PFSK-1 (cell line): Measurements from ENCODE around the gene SMIM21.

Experiments
- FOXP2 ChIP-seq: optimal IDR thresholded peaks from 2 replicates; pipeline ENCODE3; 2011; ENCODE audit warnings: borderline replicate concordance, control low read depth, inconsistent platforms; ENCODE audit not compliant: insufficient read depth; ENCODE audit errors: extremely low read length, extremely low read depth
- POLR2AphosphoS5 ChIP-seq: IDR thresholded peaks from 2 replicates; pipeline ENCODE4 v1.6.1; 2012; ENCODE audit warnings: low read depth, mild to moderate bottlenecking, control low read depth, low read length, moderate library complexity
- SIN3A ChIP-seq: IDR thresholded peaks from 2 replicates; pipeline ENCODE4 v1.6.1; 2012; ENCODE audit warnings: mild to moderate bottlenecking, low read length, moderate library complexity, borderline replicate concordance; ENCODE audit not compliant: insufficient read depth
- TAF1 ChIP-seq: IDR thresholded peaks from 2 replicates; pipeline ENCODE4 v1.6.1; 2012; ENCODE audit warnings: low read length, control low read depth, borderline replicate concordance; ENCODE audit not compliant: insufficient read depth
- TF ChIP-seq, protein P1 (sequence below), 2 experiments: IDR thresholded peaks; 2 replicates each; pipeline versions ENCODE4 v1.6.1 to v1.8.0; 2011 to 2012; ENCODE audit warnings: low read depth in 2 of 2, low read length in 2 of 2, control low read depth in 1 of 2, inconsistent platforms in 1 of 2, mild to moderate bottlenecking in 1 of 2, moderate library complexity in 1 of 2; ENCODE audit not compliant: insufficient read depth in 1 of 2

SMIM21 gene

GRCh38 chr18:75450906-75451305 is 23.4 kb upstream of the SMIM21 start:
- no peak for TF ChIP-seq POLR2AphosphoS5
- TF ChIP-seq, protein P1, sequence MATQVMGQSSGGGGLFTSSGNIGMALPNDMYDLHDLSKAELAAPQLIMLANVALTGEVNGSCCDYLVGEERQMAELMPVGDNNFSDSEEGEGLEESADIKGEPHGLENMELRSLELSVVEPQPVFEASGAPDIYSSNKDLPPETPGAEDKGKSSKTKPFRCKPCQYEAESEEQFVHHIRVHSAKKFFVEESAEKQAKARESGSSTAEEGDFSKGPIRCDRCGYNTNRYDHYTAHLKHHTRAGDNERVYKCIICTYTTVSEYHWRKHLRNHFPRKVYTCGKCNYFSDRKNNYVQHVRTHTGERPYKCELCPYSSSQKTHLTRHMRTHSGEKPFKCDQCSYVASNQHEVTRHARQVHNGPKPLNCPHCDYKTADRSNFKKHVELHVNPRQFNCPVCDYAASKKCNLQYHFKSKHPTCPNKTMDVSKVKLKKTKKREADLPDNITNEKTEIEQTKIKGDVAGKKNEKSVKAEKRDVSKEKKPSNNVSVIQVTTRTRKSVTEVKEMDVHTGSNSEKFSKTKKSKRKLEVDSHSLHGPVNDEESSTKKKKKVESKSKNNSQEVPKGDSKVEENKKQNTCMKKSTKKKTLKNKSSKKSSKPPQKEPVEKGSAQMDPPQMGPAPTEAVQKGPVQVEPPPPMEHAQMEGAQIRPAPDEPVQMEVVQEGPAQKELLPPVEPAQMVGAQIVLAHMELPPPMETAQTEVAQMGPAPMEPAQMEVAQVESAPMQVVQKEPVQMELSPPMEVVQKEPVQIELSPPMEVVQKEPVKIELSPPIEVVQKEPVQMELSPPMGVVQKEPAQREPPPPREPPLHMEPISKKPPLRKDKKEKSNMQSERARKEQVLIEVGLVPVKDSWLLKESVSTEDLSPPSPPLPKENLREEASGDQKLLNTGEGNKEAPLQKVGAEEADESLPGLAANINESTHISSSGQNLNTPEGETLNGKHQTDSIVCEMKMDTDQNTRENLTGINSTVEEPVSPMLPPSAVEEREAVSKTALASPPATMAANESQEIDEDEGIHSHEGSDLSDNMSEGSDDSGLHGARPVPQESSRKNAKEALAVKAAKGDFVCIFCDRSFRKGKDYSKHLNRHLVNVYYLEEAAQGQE (IDR thresholded peaks at IDR 0.05; ENCODE audit: insufficient read depth in 1 of 2, low read depth in 2 of 2, low read length in 2 of 2) = no peak
- no peak for TF ChIP-seq TAF1
- no peak for TF ChIP-seq SIN3A
- no peak for TF ChIP-seq FOXP2

- TF ChIP-seq, protein P1 (IDR thresholded peaks at IDR 0.05; ENCODE audit: insufficient read depth in 1 of 2, low read depth in 2 of 2, low read length in 2 of 2) = no peak
- TF ChIP-seq POLR2AphosphoS5 (no peak), FOXP2 (no peak), SIN3A (no peak), TAF1 (no peak)
These were observed 14.4 kb upstream of the SMIM21 start for GRCh38 chr18:75441896-75442295.

DNA sequence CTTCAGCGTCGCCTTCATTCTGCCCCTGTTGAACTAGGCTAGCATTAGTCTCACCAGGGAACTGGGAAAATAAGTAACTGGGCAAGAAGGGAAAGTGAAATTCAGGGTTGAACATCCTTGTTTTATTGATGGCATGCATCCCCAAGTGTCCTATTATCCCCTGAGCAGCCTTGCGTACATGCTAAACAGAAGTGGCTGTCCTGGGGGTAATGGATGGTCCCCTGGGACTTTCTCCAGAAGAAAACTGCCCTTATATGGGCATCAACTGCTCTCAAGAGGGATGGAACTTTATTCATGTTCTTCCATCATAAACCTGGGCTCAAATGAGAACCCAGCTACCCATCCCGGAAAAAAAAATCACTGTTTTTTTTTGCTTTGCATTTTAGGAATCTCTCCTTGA is 11.8 kb upstream of the SMIM21 start:
- TF ChIP-seq, protein P1 (IDR thresholded peaks at IDR 0.05; ENCODE audit: insufficient read depth in 1 of 2, low read depth in 2 of 2, low read length in 2 of 2) = no peak
- TF ChIP-seq POLR2AphosphoS5 (no peak), TAF1 (no peak), FOXP2 (no peak), SIN3A (no peak)

- no peak for TF ChIP-seq SIN3A
- TF ChIP-seq, protein P1 (IDR thresholded peaks at IDR 0.05; ENCODE audit: insufficient read depth in 1 of 2, low read depth in 2 of 2, low read length in 2 of 2) = no peak
- no peak for TF ChIP-seq FOXP2
- TF ChIP-seq POLR2AphosphoS5 = no peak
- TF ChIP-seq TAF1 = no peak
These were observed 11.4 kb upstream of the SMIM21 start for GRCh38 chr18:75438891-75439290.

GRCh38 chr18:75437979-75438378 is 10.5 kb upstream of the SMIM21 start:
- TF ChIP-seq, protein P1 (IDR thresholded peaks at IDR 0.05; ENCODE audit: insufficient read depth in 1 of 2, low read depth in 2 of 2, low read length in 2 of 2) = no peak
- TF ChIP-seq FOXP2 (no peak), SIN3A (no peak), TAF1 (no peak), POLR2AphosphoS5 (no peak)
